Heart left ventricle (tissue), 16 donors: ENCODE measurements around the gene NKRF. TPM values are rescaled to one million over a fixed set of nuclear protein-coding genes. Genes with fewer than 3 reads are reported as not detected.

Experiments
- ATAC-seq, 4 donors: fragments of 200-7000 bp; cut with Tn5 transposase; one replicate each; pipeline ENCODE4 v1.9.1; 2020 to 2022; ENCODE audit warnings: moderate library complexity in 4 of 4, mild to moderate bottlenecking in 3 of 4, moderate number of reproducible peaks in 1 of 4
- DNase-seq, 5 donors: peaks; one replicate each; pipeline ENCODE4 v3.0.0-alpha.2; 2020
- H3K27ac ChIP-seq, 12 donors: fragments of 200-600 bp; sonication (generic) in 4 of 12; one replicate each; pipeline versions ENCODE4 v1.5.0 to v1.8.0; 2016 to 2022; ENCODE audit warnings: mild to moderate bottlenecking in 2 of 12
- H3K27me3 ChIP-seq, 9 donors: fragments of 200-600 bp; sonication (generic) in 2 of 9; one replicate each; pipeline versions ENCODE4 v1.5.1 to v1.8.0; 2016 to 2022; ENCODE audit warnings: mild to moderate bottlenecking in 3 of 9
- H3K36me3 ChIP-seq, 9 donors: fragments of 200-600 bp; sonication (generic) in 2 of 9; one replicate each; pipeline versions ENCODE4 v1.5.0 to v1.8.0; 2018 to 2022; ENCODE audit warnings: mild to moderate bottlenecking in 2 of 9
- H3K4me1 ChIP-seq, 12 donors: fragments of 200-600 bp; sonication (generic) in 4 of 12; one replicate each; pipeline versions ENCODE4 v1.5.0 to v1.8.0; 2016 to 2022; ENCODE audit warnings: mild to moderate bottlenecking in 3 of 12
- H3K4me3 ChIP-seq, 12 donors: fragments of 200-600 bp; sonication (generic) in 4 of 12; one replicate each; pipeline versions ENCODE4 v1.5.0 to v1.8.0; 2017 to 2022; ENCODE audit warnings: mild to moderate bottlenecking in 9 of 12, moderate library complexity in 4 of 12
- H3K9me3 ChIP-seq, 12 donors: fragments of 200-600 bp; sonication (generic) in 4 of 12; one replicate each; pipeline versions ENCODE4 v1.5.0 to v1.8.0; 2016 to 2022; ENCODE audit warnings: mild to moderate bottlenecking in 1 of 12
- CTCF ChIP-seq, 12 donors: fragments of 200-600 bp; sonication (generic) in 4 of 12; IDR thresholded peaks; one replicate each; pipeline versions ENCODE4 v1.5.0 to v1.8.0; 2018 to 2022; ENCODE audit warnings: antibody characterized with exemption in 12 of 12, mild to moderate bottlenecking in 5 of 12
- POLR2A ChIP-seq, 2 donors: fragments of 450-650 bp; IDR thresholded peaks; one replicate each; pipeline ENCODE4 v1.6.1; 2017; ENCODE audit warnings: antibody characterized with exemption in 2 of 2, mild to moderate bottlenecking in 2 of 2, moderate library complexity in 2 of 2
- WGBS, 4 donors: extraction: QIAGEN DNeasy Blood & Tissue Kit in 2 of 4; methylation state at CpG; one replicate each; pipeline versions ENCODE4 v1.1.5 to v1.1.7; 2013 to 2018; 5-methylcytosine and 5-hydroxymethylcytosine counted together
- intact Hi-C, 10 donors: fragments of 100-400 bp; cut with DNase I; formaldehyde crosslinking; loops; one replicate each; pipeline versions ENCODE4 v1.11.1 to v1.14.2; 2022
- polyA plus RNA-seq, 2 donors: library from polyadenylated mRNA; stranded (reverse); fragments of 200-250 nt; gene quantifications; one replicate each; pipeline ENCODE4 v1.2.3, GENCODE V29; 2013
- total RNA-seq, 9 donors: library from RNA; depleted of rRNA in 2 of 9; stranded (reverse); fragments of >200 nt in 2 of 9; fragmentation: NEBNext Ultra II Directional in 3 of 9; extraction: Animal tissue kit (Norgen Biotek cat#: 25700) in 3 of 9; gene quantifications; one replicate each; pipeline versions ENCODE4 v1.1.0 to v1.2.4, GENCODE V29; 2016 to 2023
- donor health status: ischemic (EF 13 %, LVEDD 7.1; RV severe dilation, severe dysfunction).
- donor health status: healthy with polysubstance abuse.
- donor health status: DM: no; HTN: yes; CAD: no.
- donor health status: DM: no; HTN: no; CAD: no.
- donor health status: ischemic (EF 25% LVEDD 6.9; RV normal size, moderate dysfunction).
- donor health status: ischemic (EF 25% LVEDD 5.7; RV mildly dilated, moderate dysfunction).
- donor health status: healthy.
- donor health status: DM: yes; HTN: yes; CAD: no.
- donor health status: ischemic (EF 35%, LVEDD 5.7; RV mildly dilated, moderate dysfunction).
- donor health status: nonischemic (EF 11% LVEDD 7.7; RV severe dilation, severe dysfunction).
- donor health status: DM: yes; HTN: yes; CAD: no.
- donor health status: PGD.
- donor health status: ischemic (EF 29% LVEDD 5.4; RV normal size, mild dysfunction).
- donor health status: nonischemic (EF 23%, LVEDD 6.1; RV moderate dilation, normal function).

Gene NKRF
- total and polyA plus RNA-seq, 11 donors = 3.1 to 6.0 (median 4.3) TPM

GRCh38 chrX:119624951-119625668 is 18.9 kb upstream of the NKRF start:
- peaks cover 0 to 15% (median 0%) of the 10 kb centered on the region in 12 donors for H3K4me1 ChIP-seq
- 86 to 94% (median 91%) methylated on average over 10 of the region's 10 CpGs for WGBS, 4 donors
- no peak overlapping the region for H3K4me3 ChIP-seq
- intact Hi-C loops = loop anchor here in 1 of 10 donors (10.0 kb wide), 1 partner anchor 70 kb away; the partner anchor contains the start of gene SEPTIN6
- ATAC-seq = no peak
- no peaks in the 10 kb centered on the region for H3K27me3 ChIP-seq
- H3K9me3 ChIP-seq = no peaks in the 10 kb centered on the region
- no peak overlapping the region for H3K27ac ChIP-seq
- no peak for DNase-seq
- TF ChIP-seq POLR2A (IDR thresholded peaks at IDR 0.05) (no peak), CTCF (IDR thresholded peaks at IDR 0.05) (no peak)
- peaks cover 0 to 20% (median 2%) of the 10 kb centered on the region in 9 donors for H3K36me3 ChIP-seq

- DNase-seq (no peak), ATAC-seq (no peak)
- Histone ChIP-seq H3K9me3 (no peaks in the 10 kb centered on the region), H3K27me3 (no peaks in the 10 kb centered on the region), H3K36me3 (peaks cover 0 to 13% (median 0%) of the 10 kb centered on the region in 9 donors), H3K4me3 (no peak overlapping the region), H3K27ac (no peak overlapping the region), H3K4me1 (peaks cover 0 to 15% (median 0%) of the 10 kb centered on the region in 12 donors)
- WGBS, 4 donors = 88 to 98% (median 96%) methylated on average over 10 to 11 of the region's 11 CpGs
- TF ChIP-seq CTCF (IDR thresholded peaks at IDR 0.05) (no peak), POLR2A (IDR thresholded peaks at IDR 0.05) (no peak)
- intact Hi-C loops = loop anchor here in 1 of 10 donors (10.0 kb wide), 1 partner anchor 70 kb away; the partner anchor contains the start of gene SEPTIN6
Observed at GRCh38 chrX:119624417-119624816, 18.2 kb upstream of the NKRF start.

GRCh38 chrX:119622356-119623232 is 16.4 kb upstream of the NKRF start:
- 50 to 63% (median 54%) methylated on average over 9 of the region's 9 CpGs for WGBS, 4 donors
- peaks cover 0 to 5% (median 0%) of the 10 kb centered on the region in 9 donors for H3K36me3 ChIP-seq
- no peaks in the 10 kb centered on the region for H3K9me3 ChIP-seq
- peaks cover 0 to 25% (median 0%) of the 10 kb centered on the region in 12 donors for H3K4me1 ChIP-seq
- intact Hi-C loops = loop anchor here in 1 of 10 donors (10.0 kb wide), 1 partner anchor 72 kb away; the partner anchor contains the start of gene SEPTIN6
- TF ChIP-seq POLR2A (IDR thresholded peaks at IDR 0.05) (no peak), CTCF (IDR thresholded peaks at IDR 0.05) (no peak)
- H3K4me3 ChIP-seq = no peak overlapping the region
- H3K27me3 ChIP-seq = no peaks in the 10 kb centered on the region
- ATAC-seq = peak in 3 of 4 donors; percentile 68 to 86 (median 78)
- peak in 4 of 5 donors; percentile 46 to 65 (median 60) for DNase-seq
- H3K27ac ChIP-seq = peak overlapping the region in 3 of 12 donors; percentile 17 to 51 (median 42)
